ENCODE measurements around the gene NLRP3.
A peak's percentile ranks its signal among the peaks of the same experiment; 100 is the strongest.

GRCh38 chr1:247431643-247432042, 15.7 kb downstream of the NLRP3 start:
- TF ChIP-seq, protein P1, sequence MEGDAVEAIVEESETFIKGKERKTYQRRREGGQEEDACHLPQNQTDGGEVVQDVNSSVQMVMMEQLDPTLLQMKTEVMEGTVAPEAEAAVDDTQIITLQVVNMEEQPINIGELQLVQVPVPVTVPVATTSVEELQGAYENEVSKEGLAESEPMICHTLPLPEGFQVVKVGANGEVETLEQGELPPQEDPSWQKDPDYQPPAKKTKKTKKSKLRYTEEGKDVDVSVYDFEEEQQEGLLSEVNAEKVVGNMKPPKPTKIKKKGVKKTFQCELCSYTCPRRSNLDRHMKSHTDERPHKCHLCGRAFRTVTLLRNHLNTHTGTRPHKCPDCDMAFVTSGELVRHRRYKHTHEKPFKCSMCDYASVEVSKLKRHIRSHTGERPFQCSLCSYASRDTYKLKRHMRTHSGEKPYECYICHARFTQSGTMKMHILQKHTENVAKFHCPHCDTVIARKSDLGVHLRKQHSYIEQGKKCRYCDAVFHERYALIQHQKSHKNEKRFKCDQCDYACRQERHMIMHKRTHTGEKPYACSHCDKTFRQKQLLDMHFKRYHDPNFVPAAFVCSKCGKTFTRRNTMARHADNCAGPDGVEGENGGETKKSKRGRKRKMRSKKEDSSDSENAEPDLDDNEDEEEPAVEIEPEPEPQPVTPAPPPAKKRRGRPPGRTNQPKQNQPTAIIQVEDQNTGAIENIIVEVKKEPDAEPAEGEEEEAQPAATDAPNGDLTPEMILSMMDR (IDR thresholded peaks at IDR 0.05): peak; percentile 45
- no peak for TF ChIP-seq ZFX (IDR thresholded peaks at IDR 0.05; ENCODE audit: borderline replicate concordance)
